Ureter (tissue), 1 donor: ENCODE measurements around the gene ARFRP1. TPM values are rescaled to one million over a fixed set of nuclear protein-coding genes. Genes with fewer than 3 reads are reported as not detected.
"Not testable (repeated sequence)": the region's sequence is repeated elsewhere in the genome, so short reads cannot be mapped to it uniquely, and the experiment has no call there.

Experiments
- DNase-seq: peaks from one replicate; pipeline ENCODE4 v3.0.0-alpha.2; 2020; ENCODE audit warnings: low spot score
- total RNA-seq: library from RNA; stranded (reverse); gene quantifications from one replicate; pipeline ENCODE4 v1.2.4, GENCODE V29; 2023
- donor health status: DM: yes; HTN: yes; CAD: no.

ARFRP1 gene
- total RNA-seq, 1 donor from 2014 or later: 69.8 TPM

- DNase-seq: no peak
Measured at GRCh38 chr20:63657260-63657936, 50.4 kb downstream of the ARFRP1 start.

GRCh38 chr20:63656451-63656850 lies 51.3 kb downstream of the ARFRP1 start:
- DNase-seq: no peak

GRCh38 chr20:63655249-63655648 lies 52.5 kb downstream of the ARFRP1 start:
- no peak for DNase-seq

GRCh38 chr20:63653974-63654668 lies 53.7 kb downstream of the ARFRP1 start:
- DNase-seq: no peak

GRCh38 chr20:63653041-63653973 lies 54.5 kb downstream of the ARFRP1 start, which contains the start of gene STMN3:
Gene STMN3 (minus strand): TSS chr20:63653424. CDS start chr20:63653345, 79 bp downstream.
- DNase-seq: peak; percentile 90

- DNase-seq: no peak
Measured at GRCh38 chr20:63652192-63652980, 55.4 kb downstream of the ARFRP1 start.

- DNase-seq: no peak
Measured at GRCh38 chr20:63651942-63652191, 55.9 kb downstream of the ARFRP1 start.

- not testable (repeated sequence) for DNase-seq
Measured at GRCh38 chr20:63650486-63650885, 57.3 kb downstream of the ARFRP1 start.

- no peak for DNase-seq
Measured at GRCh38 chr20:63648895-63649589, 58.7 kb downstream of the ARFRP1 start.

Other genes with a start within 250 kb of the ARFRP1 start
- gene KCNQ2, start 235.3 kb downstream of the ARFRP1 start, total RNA-seq: not detected
- gene EEF1A2, start 208.9 kb downstream of the ARFRP1 start, total RNA-seq: 20.2 TPM
- gene PPDPF, start 187.2 kb downstream of the ARFRP1 start, total RNA-seq: 507 TPM
- 55.1 TPM for gene PTK6, start 170.6 kb downstream of the ARFRP1 start, total RNA-seq
- gene SRMS, start 160.2 kb downstream of the ARFRP1 start, total RNA-seq: 0.26 TPM
- 1.6 TPM for gene FNDC11, start 153.8 kb downstream of the ARFRP1 start, total RNA-seq
- 35.6 TPM for gene HELZ2, start 133.7 kb downstream of the ARFRP1 start, total RNA-seq
- 13.3 TPM for gene GMEB2, start 80.9 kb downstream of the ARFRP1 start, total RNA-seq
- gene STMN3, start 54.6 kb downstream of the ARFRP1 start, total RNA-seq: 16.5 TPM
- gene RTEL1, start 49.7 kb downstream of the ARFRP1 start, total RNA-seq: 45.9 TPM
- gene TNFRSF6B, start 11.3 kb downstream of the ARFRP1 start, total RNA-seq: 19.8 TPM
- 29.4 TPM for gene ZGPAT, start 63 bp upstream of the ARFRP1 start, total RNA-seq
- gene LIME1, start 28.7 kb upstream of the ARFRP1 start, total RNA-seq: 7.3 TPM
- 93.6 TPM for gene SLC2A4RG, start 31.8 kb upstream of the ARFRP1 start, total RNA-seq
- gene ZBTB46, start 123.3 kb upstream of the ARFRP1 start, total RNA-seq: 10.2 TPM
- gene ABHD16B, start 153.5 kb upstream of the ARFRP1 start, total RNA-seq: not detected
- 85.4 TPM for gene TPD52L2, start 157.3 kb upstream of the ARFRP1 start, total RNA-seq
- gene DNAJC5, start 187.2 kb upstream of the ARFRP1 start, total RNA-seq: 52.4 TPM
- 47.6 TPM for gene UCKL1, start 248.4 kb upstream of the ARFRP1 start, total RNA-seq